K562 (cell line): ENCODE results near the gene ATG13. TPM values are rescaled to one million over a fixed set of nuclear protein-coding genes. Genes with fewer than 3 reads are reported as not detected.

Experiments used
- ADNP ChIP-seq: fragments of 200-800 bp; sonication (Bioruptor generic); IDR thresholded peaks from 2 replicates; pipeline ENCODE4 v1.6.1; 2016; ENCODE audit warnings: missing genetic modification characterization, missing compliant biosample characterization
- AFF1 ChIP-seq, 2 experiments: fragments of 450-650 bp; IDR thresholded peaks; 2 replicates each; pipeline ENCODE4 v1.6.1; 2018; ENCODE audit warnings: mild to moderate bottlenecking in 2 of 2, low read depth in 1 of 2; ENCODE audit not compliant: partially characterized antibody in 2 of 2
- FOS ChIP-seq: IDR thresholded peaks from 3 replicates; pipeline ENCODE4 v1.6.1; 2011; ENCODE audit not compliant: insufficient read length; ENCODE audit errors: extremely low read depth
- HMBOX1 ChIP-seq: sonication (generic); IDR thresholded peaks from 2 replicates; pipeline ENCODE4 v1.6.1; 2016
- MYNN ChIP-seq, 2 experiments: sonication (generic); formaldehyde crosslinking in 1 of 2; IDR thresholded peaks; 2 replicates each; pipeline versions ENCODE4 v1.5.0 to v1.6.1; 2016 to 2020; ENCODE audit warnings: antibody characterized with exemption in 1 of 2, missing genetic modification reagents in 1 of 2
- PATZ1 ChIP-seq: fragments of 250-450 bp; sonication (Bioruptor Pico); IDR thresholded peaks from 2 replicates; pipeline ENCODE4 v1.5.0; 2020; ENCODE audit warnings: mild to moderate bottlenecking, borderline replicate concordance
- SNRNP70 ChIP-seq: fragments of 200-400 bp; formaldehyde crosslinking; optimal IDR thresholded peaks from 2 replicates; pipeline ENCODE3; 2017; ENCODE audit warnings: low read depth, low read length
- SOX6 ChIP-seq: fragments of 450-650 bp; IDR thresholded peaks from 2 replicates; pipeline ENCODE4 v1.6.1; 2014; ENCODE audit warnings: mild to moderate bottlenecking
- SPI1 ChIP-seq: IDR thresholded peaks from 2 replicates; pipeline ENCODE4 v1.6.1; 2011; ENCODE audit warnings: low read depth, low read length, control low read depth, borderline replicate concordance
- THAP12 ChIP-seq: fragments of 250-450 bp; sonication (Bioruptor Pico); IDR thresholded peaks from 2 replicates; pipeline ENCODE4 v1.9.0; 2021; ENCODE audit warnings: mild to moderate bottlenecking, inconsistent platforms
- ZNF12 ChIP-seq: sonication (generic); formaldehyde crosslinking; IDR thresholded peaks from 2 replicates; pipeline ENCODE4 v1.4.0; 2020; ENCODE audit warnings: mild to moderate bottlenecking, missing genetic modification reagents
- ZNF133 ChIP-seq: fragments of 250-450 bp; sonication (Bioruptor Pico); IDR thresholded peaks from 2 replicates; pipeline ENCODE4 v1.4.0; 2020; ENCODE audit warnings: mild to moderate bottlenecking
- ZNF696 ChIP-seq: fragments of 250-450 bp; sonication (Bioruptor Pico); conservative IDR thresholded peaks from 2 replicates; pipeline ENCODE4 v1.4.0; 2020; ENCODE audit warnings: mild to moderate bottlenecking, moderate library complexity
- ZNF780A ChIP-seq: fragments of 250-450 bp; sonication (Bioruptor Pico); IDR thresholded peaks from 2 replicates; pipeline ENCODE4 v1.5.0; 2021; ENCODE audit warnings: mild to moderate bottlenecking
- polyA plus RNA-seq, 8 experiments: library from polyadenylated mRNA; depleted of rRNA in 4 of 8; stranded (reverse) in 5 of 8; unstranded in 3 of 8; fragments of >200 nt; fragmentation: Nextera tagmentation in 2 of 8; fragmentation: Illumina TruSeq in 1 of 8; extraction: Ambion mirVana in 2 of 8; extraction: Trizol in 1 of 8; gene quantifications; 2 replicates each; pipeline versions ENCODE4 v1.2.1 to v1.2.3, GENCODE V29; 2011 to 2014; ENCODE audit warnings: inconsistent platforms in 1 of 8, missing spikeins in 1 of 8
- total RNA-seq, 7 experiments: library from RNA; depleted of rRNA in 6 of 7; stranded (reverse); fragments of >200 nt in 6 of 7; fragmentation: Illumina TruSeq in 2 of 7; extraction: Trizol in 2 of 7; gene quantifications; 2 replicates each; pipeline versions ENCODE4 v1.2.1 to v1.2.3, GENCODE V29; 2011 to 2021; ENCODE audit warnings: low replicate concordance in 1 of 7

The ATG13 gene
- total and polyA plus RNA-seq, 9 of the 15 experiments (the other 6 are each of a cell fraction or from before 2014, with no cell fraction given), result 13.1 to 61.5 (median 36.5) TPM

- TF ChIP-seq ZNF12 (CRISPR knock-in tag) (peak; percentile 71; the same call in 1 of the 2 replicates), PATZ1 (CRISPR knock-in tag) (no peak), SPI1 (no peak), SOX6 (peak; percentile 90), AFF1 (IDR thresholded peaks at IDR 0.05; ENCODE audit: low read depth in 1 of 2, partially characterized antibody in 2 of 2) (no peak), SNRNP70 (no peak), ZNF133 (no peak), THAP12 (no peak; the same call in 1 of the 2 replicates), ZNF780A (CRISPR knock-in tag) (no peak), FOS (no peak), ZNF696 (CRISPR knock-in tag) (no peak), HMBOX1 (peak; percentile 2; the same call in 1 of the 2 replicates), ADNP (tag) (no peak), MYNN (IDR thresholded peaks at IDR 0.05) (no peak), MYNN (CRISPR knock-in tag; IDR thresholded peaks at IDR 0.05) (no peak)
These were observed at the start of gene ATG13, which contains the start of gene HARBI1 (continued) for GRCh38 chr11:46617134-46617971.
